ENCODE data around the gene ECEL1.

Gene ECEL1

GRCh38 chr2:232526372-232526941, 38.8 kb upstream of the ECEL1 start:
- Histone ChIP-seq H3K9ac (ENCODE audit: low read length) (no peak overlapping the region), H3K4me1 (ENCODE audit: low read length) (no peaks in the 10 kb centered on the region), H3K36me3 (replicated peaks; ENCODE audit: low read depth, low read length) (no peaks in the 10 kb centered on the region), H3K27ac (ENCODE audit: low read length) (no peak overlapping the region), H3K79me2 (ENCODE audit: low read length) (no peaks in the 10 kb centered on the region), H4K20me1 (ENCODE audit: insufficient read depth, low read length) (no peaks in the 10 kb centered on the region), H2AFZ (ENCODE audit: low read depth, low read length) (no peak overlapping the region), H3K4me2 (ENCODE audit: low read length) (no peak overlapping the region), H3K4me3 (ENCODE audit: low read length) (no peak overlapping the region), H3K9me3 (ENCODE audit: insufficient read depth, low read length) (no peaks in the 10 kb centered on the region), H3K27me3 (ENCODE audit: low read depth, low read length) (no peaks in the 10 kb centered on the region)
- TF ChIP-seq EZH2phosphoT487 (IDR thresholded peaks at IDR 0.05; ENCODE audit: low read depth) = no peak
- TF ChIP-seq CTCF (IDR thresholded peaks at IDR 0.05; ENCODE audit: low read depth, low read length) = no peak

DNA sequence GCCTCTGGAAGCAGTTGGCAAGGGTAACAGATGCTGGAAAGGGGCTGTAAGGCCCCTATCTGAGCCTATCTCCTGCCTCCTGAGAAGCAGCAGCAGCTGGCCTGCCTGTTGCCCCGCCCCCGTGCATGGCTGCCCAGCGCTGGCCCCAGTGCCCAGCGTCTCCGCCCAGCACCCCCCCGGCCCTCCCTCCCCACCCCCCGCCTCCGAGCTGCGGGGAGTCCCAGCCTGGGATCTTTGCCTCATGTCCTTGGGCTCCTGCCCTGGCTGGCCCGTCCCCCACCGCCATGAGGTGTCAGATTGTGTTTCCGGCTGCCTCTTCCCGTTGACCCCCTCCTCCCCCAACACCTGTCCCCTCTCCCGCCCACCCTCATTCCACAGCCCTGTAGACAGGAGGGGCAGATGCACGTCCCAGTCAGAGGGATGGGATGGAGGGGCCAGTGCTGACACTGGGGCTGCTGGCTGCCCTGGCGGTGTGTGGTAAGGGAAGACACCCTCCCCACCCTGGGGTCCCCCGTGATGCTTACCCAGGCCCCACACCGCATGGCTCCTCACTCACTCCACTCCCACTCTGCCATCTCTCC, 38.2 kb upstream of the ECEL1 start, which contains the start of gene CHRND:
Gene CHRND, plus strand, starts transcription at position 370 of the 581 bp plus-strand sequence. Its CDS starts 56 bp downstream, at position 426.
- Histone ChIP-seq H3K4me1 (ENCODE audit: low read length) (no peaks in the 10 kb centered on the region), H3K4me3 (ENCODE audit: low read length) (no peak within 1 kb of the TSS), H2AFZ (ENCODE audit: low read depth, low read length) (no peak within 1 kb of the TSS), H3K27ac (ENCODE audit: low read length) (no peak within 1 kb of the TSS), H3K27me3 (ENCODE audit: low read depth, low read length) (no peaks in the 10 kb centered on the region), H3K9ac (ENCODE audit: low read length) (no peak within 1 kb of the TSS), H3K36me3 (replicated peaks; ENCODE audit: low read depth, low read length) (no peaks in the 10 kb centered on the region), H3K79me2 (ENCODE audit: low read length) (no peaks in the 10 kb centered on the region), H3K9me3 (ENCODE audit: insufficient read depth, low read length) (no peaks in the 10 kb centered on the region), H4K20me1 (ENCODE audit: insufficient read depth, low read length) (no peaks in the 10 kb centered on the region), H3K4me2 (ENCODE audit: low read length) (no peak within 1 kb of the TSS)
- TF ChIP-seq CTCF (IDR thresholded peaks at IDR 0.05; ENCODE audit: low read depth, low read length) (no peak), EZH2phosphoT487 (IDR thresholded peaks at IDR 0.05; ENCODE audit: low read depth) (no peak)

DNA sequence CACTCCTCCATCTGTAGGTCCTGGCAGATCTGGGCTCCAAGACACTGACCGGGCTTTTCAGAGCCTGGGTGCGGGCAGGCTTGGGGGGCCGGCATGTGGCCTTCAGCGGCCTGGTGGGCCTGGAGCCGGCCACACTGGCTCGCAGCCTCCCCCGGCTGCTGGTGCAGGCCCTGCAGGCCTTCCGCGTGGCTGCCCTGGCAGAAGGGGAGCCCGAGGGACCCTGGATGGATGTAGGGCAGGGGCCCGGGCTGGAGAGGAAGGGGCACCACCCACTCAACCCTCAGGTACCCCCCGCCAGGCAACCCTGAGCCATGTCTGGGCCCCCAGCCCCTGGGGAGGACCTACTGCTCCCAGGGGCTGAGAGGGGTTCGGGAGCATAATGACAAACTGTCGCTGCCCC, 37.6 kb upstream of the ECEL1 start:
- Histone ChIP-seq H2AFZ (ENCODE audit: low read depth, low read length) (no peak overlapping the region), H3K9ac (ENCODE audit: low read length) (no peak overlapping the region), H3K36me3 (replicated peaks; ENCODE audit: low read depth, low read length) (no peaks in the 10 kb centered on the region), H3K4me1 (ENCODE audit: low read length) (no peaks in the 10 kb centered on the region), H3K27ac (ENCODE audit: low read length) (no peak overlapping the region), H3K9me3 (ENCODE audit: insufficient read depth, low read length) (no peaks in the 10 kb centered on the region), H3K4me2 (ENCODE audit: low read length) (no peak overlapping the region), H4K20me1 (ENCODE audit: insufficient read depth, low read length) (no peaks in the 10 kb centered on the region), H3K4me3 (ENCODE audit: low read length) (no peak overlapping the region), H3K79me2 (ENCODE audit: low read length) (no peaks in the 10 kb centered on the region), H3K27me3 (ENCODE audit: low read depth, low read length) (no peaks in the 10 kb centered on the region)
- TF ChIP-seq CTCF (IDR thresholded peaks at IDR 0.05; ENCODE audit: low read depth, low read length) (no peak), EZH2phosphoT487 (IDR thresholded peaks at IDR 0.05; ENCODE audit: low read depth) (no peak)

DNA sequence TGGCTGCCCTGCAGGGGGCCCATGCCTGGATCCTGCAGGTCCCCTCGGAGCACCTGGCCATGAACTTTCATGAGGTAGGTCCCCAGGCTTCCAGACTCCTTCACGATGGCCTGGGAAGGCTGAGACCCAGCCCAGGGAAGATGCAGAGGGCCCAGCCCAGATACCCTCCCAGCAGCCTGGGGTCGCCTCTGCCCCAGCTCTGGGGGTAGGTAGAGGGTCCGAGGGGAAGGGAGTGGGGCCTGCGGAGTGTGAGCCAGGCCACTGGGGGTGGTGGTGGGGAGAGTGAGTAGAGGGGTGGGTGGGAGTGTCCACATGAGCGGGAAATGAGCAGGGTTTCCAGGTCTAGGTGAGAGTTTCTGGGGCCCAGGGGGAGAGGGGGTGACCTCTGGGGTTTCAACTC, 37.1 kb upstream of the ECEL1 start:
- no peaks in the 10 kb centered on the region for H4K20me1 ChIP-seq (ENCODE audit: insufficient read depth, low read length)
- H3K9ac ChIP-seq (ENCODE audit: low read length) = no peak overlapping the region
- no peaks in the 10 kb centered on the region for H3K4me1 ChIP-seq (ENCODE audit: low read length)
- no peaks in the 10 kb centered on the region for H3K27me3 ChIP-seq (ENCODE audit: low read depth, low read length)
- H3K4me3 ChIP-seq (ENCODE audit: low read length) = no peak overlapping the region
- H3K27ac ChIP-seq (ENCODE audit: low read length) = no peak overlapping the region
- TF ChIP-seq EZH2phosphoT487 (IDR thresholded peaks at IDR 0.05; ENCODE audit: low read depth) (no peak), CTCF (IDR thresholded peaks at IDR 0.05; ENCODE audit: low read depth, low read length) (no peak)
- no peaks in the 10 kb centered on the region for H3K79me2 ChIP-seq (ENCODE audit: low read length)
- H3K36me3 ChIP-seq (replicated peaks; ENCODE audit: low read depth, low read length) = no peaks in the 10 kb centered on the region
- H3K4me2 ChIP-seq (ENCODE audit: low read length) = no peak overlapping the region; the same call in 1 of the 2 replicates
- no peaks in the 10 kb centered on the region for H3K9me3 ChIP-seq (ENCODE audit: insufficient read depth, low read length)
- H2AFZ ChIP-seq (ENCODE audit: low read depth, low read length) = no peak overlapping the region
